ENCODE measurements around the gene GCC2.

GCC2 gene

GRCh38 chr2:108485253-108485652 lies 36.2 kb downstream of the GCC2 start:
- Histone ChIP-seq H3K23ac (ENCODE audit: low read length) (no peak overlapping the region), H3K9me3 (ENCODE audit: insufficient read depth, low read depth, low read length) (no peaks in the 10 kb centered on the region), H3K4me2 (ENCODE audit: low read length) (no peak overlapping the region), H2AFZ (ENCODE audit: insufficient read depth, low read length, poor library complexity) (no peak overlapping the region), H3K4me1 (ENCODE audit: control insufficient read depth in 1 of 2, insufficient read depth in 2 of 2, low read length in 2 of 2) (no peaks in the 10 kb centered on the region), H3K36me3 (ENCODE audit: control insufficient read depth in 1 of 2, insufficient read depth in 2 of 2, low read length in 2 of 2) (peaks cover 10 to 13% of the 10 kb centered on the region in 2 experiments), H4K8ac (ENCODE audit: low read depth, low read length) (no peak overlapping the region), H3K4ac (ENCODE audit: low read depth, low read length) (no peak overlapping the region), H2BK5ac (ENCODE audit: low read depth, low read length, poor library complexity) (no peak overlapping the region), H3K4me3 (ENCODE audit: low read depth, low read length) (no peak overlapping the region), H4K12ac (ENCODE audit: low read depth, low read length) (no peak overlapping the region), H3K27ac (ENCODE audit: low read depth, low read length) (no peak overlapping the region), H2BK120ac (ENCODE audit: insufficient read depth, low read length, poor library complexity) (no peak overlapping the region), H3K9ac (ENCODE audit: low read length) (no peak overlapping the region), H3K79me1 (ENCODE audit: low read length) (no peaks in the 10 kb centered on the region), H2BK12ac (ENCODE audit: low read length) (no peak overlapping the region), H4K91ac (ENCODE audit: low read depth, low read length) (no peak overlapping the region), H3K18ac (ENCODE audit: low read length) (no peak overlapping the region), H3K79me2 (ENCODE audit: control insufficient read depth, insufficient read depth, low read length, poor library complexity) (no peaks in the 10 kb centered on the region), H2AK5ac (ENCODE audit: low read length) (no peak overlapping the region), H3K27me3 (ENCODE audit: insufficient read depth, low read length) (no peaks in the 10 kb centered on the region), H3K14ac (ENCODE audit: low read length) (no peak overlapping the region)
- no peak for DNase-seq
- no CpG with 5 or more reads among the region's 2 CpGs for WGBS (ENCODE audit: extremely low coverage, insufficient coverage, insufficient read length)

GRCh38 chr2:108490506-108491122 lies 41.6 kb downstream of the GCC2 start:
- no peak overlapping the region for H3K14ac ChIP-seq (ENCODE audit: low read length)
- no peaks in the 10 kb centered on the region for H3K79me2 ChIP-seq (ENCODE audit: control insufficient read depth, insufficient read depth, low read length, poor library complexity)
- H2AK5ac ChIP-seq (ENCODE audit: low read length) = no peak overlapping the region
- H3K9me3 ChIP-seq (ENCODE audit: insufficient read depth, low read depth, low read length) = no peaks in the 10 kb centered on the region
- peaks cover 0 to 2% of the 10 kb centered on the region in 2 experiments for H3K4me1 ChIP-seq (ENCODE audit: control insufficient read depth in 1 of 2, insufficient read depth in 2 of 2, low read length in 2 of 2)
- H3K9ac ChIP-seq (ENCODE audit: low read length) = no peak overlapping the region
- H4K8ac ChIP-seq (ENCODE audit: low read depth, low read length) = no peak overlapping the region
- no peak overlapping the region for H2BK5ac ChIP-seq (ENCODE audit: low read depth, low read length, poor library complexity)
- no peak overlapping the region for H3K4me3 ChIP-seq (ENCODE audit: low read depth, low read length)
- H3K27ac ChIP-seq (ENCODE audit: low read depth, low read length) = no peak overlapping the region
- no peaks in the 10 kb centered on the region for H3K27me3 ChIP-seq (ENCODE audit: insufficient read depth, low read length)
- peaks cover 10 to 11% of the 10 kb centered on the region in 2 experiments for H3K36me3 ChIP-seq (ENCODE audit: control insufficient read depth in 1 of 2, insufficient read depth in 2 of 2, low read length in 2 of 2)
- no peaks in the 10 kb centered on the region for H3K79me1 ChIP-seq (ENCODE audit: low read length)
- no peak overlapping the region for H2BK120ac ChIP-seq (ENCODE audit: insufficient read depth, low read length, poor library complexity)
- no peak overlapping the region for H3K23ac ChIP-seq (ENCODE audit: low read length)
- no peak overlapping the region for H3K18ac ChIP-seq (ENCODE audit: low read length)
- H3K4ac ChIP-seq (ENCODE audit: low read depth, low read length) = no peak overlapping the region
- no peak overlapping the region for H4K91ac ChIP-seq (ENCODE audit: low read depth, low read length)
- no peak overlapping the region for H2BK12ac ChIP-seq (ENCODE audit: low read length)
- DNase-seq = no peak
- no peak overlapping the region for H2AFZ ChIP-seq (ENCODE audit: insufficient read depth, low read length, poor library complexity)
- H4K12ac ChIP-seq (ENCODE audit: low read depth, low read length) = no peak overlapping the region
- no peak overlapping the region for H3K4me2 ChIP-seq (ENCODE audit: low read length)

GRCh38 chr2:108491848-108492247 lies 42.8 kb downstream of the GCC2 start:
- no peak overlapping the region for H3K4ac ChIP-seq (ENCODE audit: low read depth, low read length)
- H2AFZ ChIP-seq (ENCODE audit: insufficient read depth, low read length, poor library complexity) = no peak overlapping the region
- H3K79me1 ChIP-seq (ENCODE audit: low read length) = no peaks in the 10 kb centered on the region
- no peak overlapping the region for H3K9ac ChIP-seq (ENCODE audit: low read length)
- H3K23ac ChIP-seq (ENCODE audit: low read length) = no peak overlapping the region
- H3K9me3 ChIP-seq (ENCODE audit: insufficient read depth, low read depth, low read length) = no peaks in the 10 kb centered on the region
- no peaks in the 10 kb centered on the region for H3K27me3 ChIP-seq (ENCODE audit: insufficient read depth, low read length)
- H3K4me1 ChIP-seq (ENCODE audit: control insufficient read depth in 1 of 2, insufficient read depth in 2 of 2, low read length in 2 of 2) = peaks cover 0 to 2% of the 10 kb centered on the region in 2 experiments
- no peak overlapping the region for H4K12ac ChIP-seq (ENCODE audit: low read depth, low read length)
- no peaks in the 10 kb centered on the region for H3K79me2 ChIP-seq (ENCODE audit: control insufficient read depth, insufficient read depth, low read length, poor library complexity)
- no peak overlapping the region for H4K8ac ChIP-seq (ENCODE audit: low read depth, low read length)
- peaks cover 8 to 10% of the 10 kb centered on the region in 2 experiments for H3K36me3 ChIP-seq (ENCODE audit: control insufficient read depth in 1 of 2, insufficient read depth in 2 of 2, low read length in 2 of 2)
- H2BK120ac ChIP-seq (ENCODE audit: insufficient read depth, low read length, poor library complexity) = no peak overlapping the region
- no peak overlapping the region for H2AK5ac ChIP-seq (ENCODE audit: low read length)
- H3K27ac ChIP-seq (ENCODE audit: low read depth, low read length) = no peak overlapping the region
- H3K18ac ChIP-seq (ENCODE audit: low read length) = no peak overlapping the region
- no peak overlapping the region for H3K14ac ChIP-seq (ENCODE audit: low read length)
- H3K4me2 ChIP-seq (ENCODE audit: low read length) = no peak overlapping the region
- no peak overlapping the region for H4K91ac ChIP-seq (ENCODE audit: low read depth, low read length)
- H2BK5ac ChIP-seq (ENCODE audit: low read depth, low read length, poor library complexity) = no peak overlapping the region
- no peak overlapping the region for H2BK12ac ChIP-seq (ENCODE audit: low read length)
- DNase-seq = no peak
- H3K4me3 ChIP-seq (ENCODE audit: low read depth, low read length) = no peak overlapping the region

GRCh38 chr2:108492364-108492763 lies 43.4 kb downstream of the GCC2 start:
- Histone ChIP-seq H3K14ac (ENCODE audit: low read length) (no peak overlapping the region), H3K36me3 (ENCODE audit: control insufficient read depth in 1 of 2, insufficient read depth in 2 of 2, low read length in 2 of 2) (peaks cover 12 to 13% of the 10 kb centered on the region in 2 experiments), H2AFZ (ENCODE audit: insufficient read depth, low read length, poor library complexity) (no peak overlapping the region), H2AK5ac (ENCODE audit: low read length) (no peak overlapping the region), H3K27ac (ENCODE audit: low read depth, low read length) (peak overlapping the region; percentile 53), H3K18ac (ENCODE audit: low read length) (no peak overlapping the region), H3K9me3 (ENCODE audit: insufficient read depth, low read depth, low read length) (no peaks in the 10 kb centered on the region), H3K23ac (ENCODE audit: low read length) (no peak overlapping the region), H3K4me2 (ENCODE audit: low read length) (no peak overlapping the region), H3K79me2 (ENCODE audit: control insufficient read depth, insufficient read depth, low read length, poor library complexity) (no peaks in the 10 kb centered on the region), H3K27me3 (ENCODE audit: insufficient read depth, low read length) (no peaks in the 10 kb centered on the region), H3K4me3 (ENCODE audit: low read depth, low read length) (no peak overlapping the region), H3K4me1 (ENCODE audit: control insufficient read depth in 1 of 2, insufficient read depth in 2 of 2, low read length in 2 of 2) (peaks cover 0 to 2% of the 10 kb centered on the region in 2 experiments), H3K79me1 (ENCODE audit: low read length) (no peaks in the 10 kb centered on the region), H4K8ac (ENCODE audit: low read depth, low read length) (no peak overlapping the region), H2BK120ac (ENCODE audit: insufficient read depth, low read length, poor library complexity) (no peak overlapping the region), H2BK5ac (ENCODE audit: low read depth, low read length, poor library complexity) (no peak overlapping the region), H4K91ac (ENCODE audit: low read depth, low read length) (no peak overlapping the region), H2BK12ac (ENCODE audit: low read length) (no peak overlapping the region), H3K4ac (ENCODE audit: low read depth, low read length) (no peak overlapping the region), H3K9ac (ENCODE audit: low read length) (no peak overlapping the region), H4K12ac (ENCODE audit: low read depth, low read length) (no peak overlapping the region)
- peak; percentile 76 to 95 for DNase-seq
- WGBS (ENCODE audit: extremely low coverage, insufficient coverage, insufficient read length) = no CpG with 5 or more reads among the region's 4 CpGs

All from trophoblast cell (in vitro differentiated cells and primary cell).